Lower leg skin (tissue), 4 donors: ENCODE data around the gene OR9A4. TPM values are rescaled to one million over a fixed set of nuclear protein-coding genes. Genes with fewer than 3 reads are reported as not detected.

ENCODE experiments used
- DNase-seq, 2 donors: peaks; one replicate each; pipeline ENCODE4 v3.0.0-alpha.2; 2019; ENCODE audit warnings: low spot score in 2 of 2
- H3K4me3 ChIP-seq: fragments of 200-600 bp; sonication (generic); 2 replicates; pipeline ENCODE4 v1.5.1; 2017; ENCODE audit warnings: mild to moderate bottlenecking, low read depth; ENCODE audit not compliant: poor library complexity, severe bottlenecking
- CTCF ChIP-seq, 3 donors: fragments of 450-650 bp; IDR thresholded peaks; one replicate each; pipeline ENCODE4 v1.5.1; 2016; ENCODE audit warnings: antibody characterized with exemption in 3 of 3, mild to moderate bottlenecking in 3 of 3, moderate library complexity in 2 of 3
- POLR2A ChIP-seq, 2 donors: fragments of 450-650 bp; IDR thresholded peaks; one replicate each; pipeline ENCODE4 v1.6.1; 2016 to 2017; ENCODE audit warnings: antibody characterized with exemption in 2 of 2, mild to moderate bottlenecking in 1 of 2, moderate library complexity in 1 of 2
- WGBS, 2 donors: methylation state at CpG; one replicate each; pipeline ENCODE4 v1.1.5; 2018; 5-methylcytosine and 5-hydroxymethylcytosine counted together
- intact Hi-C: fragments of 100-400 bp; cut with DNase I; formaldehyde crosslinking; loops from one replicate; pipeline ENCODE4 v1.15.0; 2023; ENCODE audit warnings: low total_unique reads
- total RNA-seq, 4 donors: library from RNA; depleted of rRNA; stranded (reverse); fragments of >200 nt; gene quantifications; one replicate each; pipeline ENCODE4 v1.1.0, GENCODE V29; 2016

Gene OR9A4
- total RNA-seq, 4 donors from 2014 or later = not detected

- 76 to 88% methylated on average over 2 of the region's 2 CpGs for WGBS, 2 donors
- DNase-seq = no peak
- TF ChIP-seq POLR2A (IDR thresholded peaks at IDR 0.05) (no peak), CTCF (IDR thresholded peaks at IDR 0.05) (no peak)
- intact Hi-C loops = no loop called here
- no peak overlapping the region for H3K4me3 ChIP-seq
Measured at GRCh38 chr7:141949021-141949420, 32.8 kb downstream of the OR9A4 start.

GRCh38 chr7:141949451-141949850 lies 33.3 kb downstream of the OR9A4 start:
- no peak for DNase-seq
- intact Hi-C loops = no loop called here
- TF ChIP-seq CTCF (IDR thresholded peaks at IDR 0.05) (no peak), POLR2A (IDR thresholded peaks at IDR 0.05) (no peak)
- 50 to 67% methylated on average over 2 of the region's 2 CpGs for WGBS, 2 donors
- H3K4me3 ChIP-seq = no peak overlapping the region

- WGBS, 2 donors = 78 to 84% methylated on average over 3 of the region's 3 CpGs
- no peak for DNase-seq
- intact Hi-C loops = no loop called here
Measured at GRCh38 chr7:141949911-141950310, 33.7 kb downstream of the OR9A4 start.

GRCh38 chr7:141950806-141951205 lies 34.6 kb downstream of the OR9A4 start:
- DNase-seq = no peak
- TF ChIP-seq CTCF (IDR thresholded peaks at IDR 0.05) = no peak
- no peak for TF ChIP-seq POLR2A (IDR thresholded peaks at IDR 0.05)
- H3K4me3 ChIP-seq = no peak overlapping the region
- intact Hi-C loops = no loop called here
- WGBS, 2 donors = 80 to 92% methylated on average over 1 of the region's 1 CpG

More at GRCh38 chr7:141949911-141950310, 33.7 kb downstream of the OR9A4 start:
- no peak for TF ChIP-seq CTCF (IDR thresholded peaks at IDR 0.05)
- TF ChIP-seq POLR2A (IDR thresholded peaks at IDR 0.05) = no peak
- H3K4me3 ChIP-seq = no peak overlapping the region

- DNase-seq = no peak
- no peak for TF ChIP-seq CTCF (IDR thresholded peaks at IDR 0.05)
- no peak for TF ChIP-seq POLR2A (IDR thresholded peaks at IDR 0.05)
- WGBS, 2 donors = 87 to 88% methylated on average over 1 of the region's 1 CpG
- no peak overlapping the region for H3K4me3 ChIP-seq
- intact Hi-C loops = no loop called here
Measured at GRCh38 chr7:141952461-141952860, 36.3 kb downstream of the OR9A4 start.

- TF ChIP-seq CTCF (IDR thresholded peaks at IDR 0.05) (no peak), POLR2A (IDR thresholded peaks at IDR 0.05) (no peak)
- no peak for DNase-seq
- intact Hi-C loops = no loop called here
- WGBS, 2 donors = 84 to 87% methylated on average over 1 of the region's 1 CpG
- H3K4me3 ChIP-seq = no peak overlapping the region
Measured at GRCh38 chr7:141954334-141954733, 38.1 kb downstream of the OR9A4 start.
